Lower leg skin (tissue), 3 donors: ENCODE measurements around the gene PACRGL.

ENCODE experiments used
- POLR2A ChIP-seq, 2 donors: fragments of 450-650 bp; IDR thresholded peaks; one replicate each; pipeline ENCODE4 v1.6.1; 2016 to 2017; ENCODE audit warnings: antibody characterized with exemption in 2 of 2, mild to moderate bottlenecking in 1 of 2, moderate library complexity in 1 of 2
- TF ChIP-seq, protein P1 (sequence below), 3 donors: fragments of 450-650 bp; IDR thresholded peaks; one replicate each; pipeline ENCODE4 v1.5.1; 2016; ENCODE audit warnings: antibody characterized with exemption in 3 of 3, mild to moderate bottlenecking in 3 of 3, moderate library complexity in 2 of 3

DNA sequence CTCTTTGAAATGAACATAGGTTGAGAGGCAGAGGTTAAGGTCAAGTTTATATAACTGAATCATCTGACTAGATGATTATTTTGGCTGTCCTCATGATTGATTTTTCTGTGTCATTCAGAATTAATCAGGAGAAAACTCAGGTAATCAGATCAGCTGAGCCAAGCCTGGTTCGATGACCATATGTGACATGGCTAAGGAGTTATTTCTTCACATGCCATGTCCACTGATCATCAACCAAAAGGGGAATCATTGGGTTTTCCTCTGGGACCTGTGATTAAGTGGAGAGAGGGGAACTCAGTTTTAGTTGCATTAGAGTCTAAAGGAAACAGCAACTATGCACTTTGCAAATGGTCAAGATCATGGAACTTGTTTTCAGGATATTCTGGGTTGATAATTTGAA lies 20.3 kb upstream of the PACRGL start:
- TF ChIP-seq, protein P1, sequence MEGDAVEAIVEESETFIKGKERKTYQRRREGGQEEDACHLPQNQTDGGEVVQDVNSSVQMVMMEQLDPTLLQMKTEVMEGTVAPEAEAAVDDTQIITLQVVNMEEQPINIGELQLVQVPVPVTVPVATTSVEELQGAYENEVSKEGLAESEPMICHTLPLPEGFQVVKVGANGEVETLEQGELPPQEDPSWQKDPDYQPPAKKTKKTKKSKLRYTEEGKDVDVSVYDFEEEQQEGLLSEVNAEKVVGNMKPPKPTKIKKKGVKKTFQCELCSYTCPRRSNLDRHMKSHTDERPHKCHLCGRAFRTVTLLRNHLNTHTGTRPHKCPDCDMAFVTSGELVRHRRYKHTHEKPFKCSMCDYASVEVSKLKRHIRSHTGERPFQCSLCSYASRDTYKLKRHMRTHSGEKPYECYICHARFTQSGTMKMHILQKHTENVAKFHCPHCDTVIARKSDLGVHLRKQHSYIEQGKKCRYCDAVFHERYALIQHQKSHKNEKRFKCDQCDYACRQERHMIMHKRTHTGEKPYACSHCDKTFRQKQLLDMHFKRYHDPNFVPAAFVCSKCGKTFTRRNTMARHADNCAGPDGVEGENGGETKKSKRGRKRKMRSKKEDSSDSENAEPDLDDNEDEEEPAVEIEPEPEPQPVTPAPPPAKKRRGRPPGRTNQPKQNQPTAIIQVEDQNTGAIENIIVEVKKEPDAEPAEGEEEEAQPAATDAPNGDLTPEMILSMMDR (IDR thresholded peaks at IDR 0.05): no peak
- no peak for TF ChIP-seq POLR2A (IDR thresholded peaks at IDR 0.05)
